ENCODE results near the gene RRP8.

Gene RRP8

GRCh38 chr11:6604790-6605189 is 1.4 kb upstream of the RRP8 start:
- in situ Hi-C loops (cut with HindIII; ENCODE audit: low sequenced_read_pairs): no loop called here

GRCh38 chr11:6604081-6604626 is 738 bp upstream of the RRP8 start:
- in situ Hi-C loops (cut with HindIII; ENCODE audit: low sequenced_read_pairs): no loop called here

GRCh38 chr11:6602096-6602940 is 1.1 kb downstream of the RRP8 start:
- in situ Hi-C loops (cut with HindIII; ENCODE audit: low sequenced_read_pairs): no loop called here

- in situ Hi-C loops (cut with HindIII; ENCODE audit: low sequenced_read_pairs): no loop called here
Observed at GRCh38 chr11:6601041-6601461, 2.4 kb downstream of the RRP8 start.

- in situ Hi-C loops (cut with HindIII; ENCODE audit: low sequenced_read_pairs): no loop called here
Observed at GRCh38 chr11:6599881-6600390, 3.5 kb downstream of the RRP8 start.

- in situ Hi-C loops (cut with HindIII; ENCODE audit: low sequenced_read_pairs): no loop called here
Observed at GRCh38 chr11:6599449-6599848, 4.0 kb downstream of the RRP8 start.

GRCh38 chr11:6598555-6598954 is 4.9 kb downstream of the RRP8 start:
- in situ Hi-C loops (cut with HindIII; ENCODE audit: low sequenced_read_pairs): no loop called here

GRCh38 chr11:6596239-6596877 is 7.1 kb downstream of the RRP8 start:
- in situ Hi-C loops (cut with HindIII; ENCODE audit: low sequenced_read_pairs): no loop called here

GRCh38 chr11:6594142-6594768 is 9.2 kb downstream of the RRP8 start:
- in situ Hi-C loops (cut with HindIII; ENCODE audit: low sequenced_read_pairs): no loop called here

GRCh38 chr11:6588018-6588417 is 15.4 kb downstream of the RRP8 start:
- in situ Hi-C loops (cut with HindIII; ENCODE audit: low sequenced_read_pairs): no loop called here

- in situ Hi-C loops (cut with HindIII; ENCODE audit: low sequenced_read_pairs): no loop called here
Observed at GRCh38 chr11:6587360-6587953, 16.0 kb downstream of the RRP8 start.

GRCh38 chr11:6586434-6587359 is 16.7 kb downstream of the RRP8 start:
- in situ Hi-C loops (cut with HindIII; ENCODE audit: low sequenced_read_pairs): no loop called here

- in situ Hi-C loops (cut with HindIII; ENCODE audit: low sequenced_read_pairs): no loop called here
Observed at GRCh38 chr11:6584528-6584927, 18.9 kb downstream of the RRP8 start.

- in situ Hi-C loops (cut with HindIII; ENCODE audit: low sequenced_read_pairs): no loop called here
Observed at GRCh38 chr11:6583584-6583983, 19.8 kb downstream of the RRP8 start.

GRCh38 chr11:6579681-6580080 is 23.7 kb downstream of the RRP8 start:
- in situ Hi-C loops (cut with HindIII; ENCODE audit: low sequenced_read_pairs): no loop called here

GRCh38 chr11:6578134-6578533 is 25.3 kb downstream of the RRP8 start:
- in situ Hi-C loops (cut with HindIII; ENCODE audit: low sequenced_read_pairs): no loop called here

- in situ Hi-C loops (cut with HindIII; ENCODE audit: low sequenced_read_pairs): no loop called here
Observed at GRCh38 chr11:6576471-6577373, 26.7 kb downstream of the RRP8 start.

GRCh38 chr11:6574816-6575715 is 28.4 kb downstream of the RRP8 start:
- in situ Hi-C loops (cut with HindIII; ENCODE audit: low sequenced_read_pairs): no loop called here
